IMR-90 (cell line): ENCODE results near the gene ARHGAP12. TPM values are rescaled to one million over a fixed set of nuclear protein-coding genes. Genes with fewer than 3 reads are reported as not detected.

ENCODE experiments used
- ATAC-seq: fragments of 200-7000 bp; cut with Tn5 transposase; 2 replicates; pipeline ENCODE4 v1.9.1; 2020; ENCODE audit warnings: low read depth, mild to moderate bottlenecking, moderate library complexity
- BruUV-seq: library from RNA; stranded (reverse); fragments of 400-500 nt; replicated peaks from 2 replicates; lab custom pipeline; 2021; lab: Mats Ljungman, UMichigan
- CTCF ChIA-PET: fragments of 300-600 bp; formaldehyde crosslinking; extraction: SDS; loops from one replicate; lab custom pipeline; 2021; ENCODE audit warnings: antibody characterized with exemption; lab: Yijun Ruan, JAX
- POLR2A ChIA-PET: fragments of 300-600 bp; sonication (Branson Sonifier 250); formaldehyde crosslinking; loops from one replicate; lab custom pipeline; 2022; ENCODE audit warnings: antibody characterized with exemption; ENCODE audit not compliant: unreplicated experiment; lab: Charles Lee
- DNase-seq: peaks from one replicate; pipeline ENCODE4 v3.0.0; 2013
- H2AFZ ChIP-seq: replicated peaks from 2 replicates; pipeline ENCODE3; 2013; ENCODE audit warnings: low read length, mild to moderate bottlenecking; ENCODE audit not compliant: poor library complexity
- H2AK5ac ChIP-seq: 2 replicates; pipeline ENCODE4 v1.6.1; 2013; ENCODE audit warnings: low read depth, low read length, inconsistent platforms
- H2AK9ac ChIP-seq: replicated peaks from 2 replicates; pipeline ENCODE3; 2013; ENCODE audit warnings: mild to moderate bottlenecking, low read depth, low read length, moderate library complexity; ENCODE audit not compliant: poor library complexity
- H2BK120ac ChIP-seq: 2 replicates; pipeline ENCODE4 v1.6.1; 2013; ENCODE audit warnings: low read depth, low read length, inconsistent platforms
- H2BK15ac ChIP-seq: 3 replicates; pipeline ENCODE4 v1.6.1; 2013; ENCODE audit warnings: low read depth, low read length, inconsistent platforms
- H2BK20ac ChIP-seq: 2 replicates; pipeline ENCODE4 v1.6.1; 2013; ENCODE audit warnings: low read depth, mild to moderate bottlenecking, inconsistent platforms, low read length, moderate library complexity
- H2BK5ac ChIP-seq: 2 replicates; pipeline ENCODE4 v1.6.1; 2013; ENCODE audit warnings: mild to moderate bottlenecking, low read depth, low read length, inconsistent platforms; ENCODE audit not compliant: poor library complexity, severe bottlenecking
- H3K14ac ChIP-seq: replicated peaks from 2 replicates; pipeline ENCODE4 v1.6.1; 2013; ENCODE audit warnings: low read depth, low read length, inconsistent platforms
- H3K18ac ChIP-seq: 2 replicates; pipeline ENCODE4 v1.6.1; 2013; ENCODE audit warnings: low read depth, low read length, control low read depth
- H3K23ac ChIP-seq: 2 replicates; pipeline ENCODE4 v1.6.1; 2013; ENCODE audit warnings: low read depth, low read length, inconsistent platforms
- H3K27ac ChIP-seq: 2 replicates; pipeline ENCODE4 v1.5.1; 2013; ENCODE audit warnings: mild to moderate bottlenecking, control low read depth, low read length; ENCODE audit not compliant: insufficient read depth
- H3K27me3 ChIP-seq: 2 replicates; pipeline ENCODE4 v1.6.1; 2013; ENCODE audit warnings: low read length; ENCODE audit not compliant: control insufficient read depth, insufficient read depth
- H3K36me3 ChIP-seq: 2 replicates; pipeline ENCODE4 v1.6.1; 2013; ENCODE audit warnings: low read length, mixed read lengths; ENCODE audit not compliant: control insufficient read depth, insufficient read depth
- H3K4ac ChIP-seq: 2 replicates; pipeline ENCODE4 v1.6.1; 2013; ENCODE audit warnings: low read depth, low read length, inconsistent platforms
- H3K4me1 ChIP-seq: 2 replicates; pipeline ENCODE4 v1.6.1; 2013; ENCODE audit warnings: low read length, mixed read lengths; ENCODE audit not compliant: control insufficient read depth, insufficient read depth
- H3K4me2 ChIP-seq: 2 replicates; pipeline ENCODE4 v1.6.1; 2013; ENCODE audit warnings: low read depth, mild to moderate bottlenecking, control low read depth, low read length, moderate library complexity
- H3K4me3 ChIP-seq: 2 replicates; pipeline ENCODE4 v1.5.1; 2013; ENCODE audit warnings: low read depth, mild to moderate bottlenecking, control low read depth, low read length, moderate library complexity; ENCODE audit not compliant: insufficient read depth
- H3K56ac ChIP-seq: 2 replicates; pipeline ENCODE4 v1.6.1; 2013; ENCODE audit warnings: low read length, inconsistent platforms; ENCODE audit not compliant: insufficient read depth; ENCODE audit errors: extremely low read depth
- H3K79me1 ChIP-seq, 2 experiments: 2 replicates each; pipeline ENCODE4 v1.6.1; 2013; ENCODE audit warnings: low read length in 2 of 2, inconsistent platforms in 1 of 2, low read depth in 1 of 2
- H3K9ac ChIP-seq: 2 replicates; pipeline ENCODE4 v1.6.1; 2013; ENCODE audit warnings: low read depth, low read length, control low read depth
- H3K9me1 ChIP-seq: 2 replicates; pipeline ENCODE4 v1.6.1; 2013; ENCODE audit warnings: low read length, inconsistent platforms; ENCODE audit not compliant: insufficient read depth
- H3K9me3 ChIP-seq: 2 replicates; pipeline ENCODE4 v1.6.1; 2013; ENCODE audit warnings: low read length; ENCODE audit not compliant: control insufficient read depth, insufficient read depth
- H4K20me1 ChIP-seq: 2 replicates; pipeline ENCODE4 v1.6.1; 2013; ENCODE audit warnings: low read length, inconsistent platforms; ENCODE audit not compliant: insufficient read depth
- H4K5ac ChIP-seq: 2 replicates; pipeline ENCODE4 v1.6.1; 2013; ENCODE audit warnings: mild to moderate bottlenecking, low read depth, low read length, control low read depth
- H4K8ac ChIP-seq, 2 experiments: 2 replicates each; pipeline ENCODE4 v1.6.1; 2013; ENCODE audit warnings: low read depth in 2 of 2, low read length in 2 of 2, control low read depth in 1 of 2, inconsistent platforms in 1 of 2
- H4K91ac ChIP-seq: 2 replicates; pipeline ENCODE4 v1.6.1; 2013; ENCODE audit warnings: low read depth, low read length, inconsistent platforms; ENCODE audit not compliant: insufficient read depth
- CHD1 ChIP-seq: IDR thresholded peaks from 2 replicates; pipeline ENCODE4 v1.6.1; 2012; ENCODE audit warnings: low read depth, low read length, improper control_type of control experiment
- MXI1 ChIP-seq: IDR thresholded peaks from 2 replicates; pipeline ENCODE4 v1.6.1; 2012; ENCODE audit warnings: low read depth, mild to moderate bottlenecking, low read length, moderate library complexity, borderline replicate concordance
- WGBS, 2 experiments: methylation state at CpG; one replicate each; pipeline versions ENCODE4 v1.1.5 to v1.1.7; 2013; ENCODE audit warnings: missing lambda C conversion rate in 2 of 2; ENCODE audit not compliant: insufficient read length in 1 of 2; ENCODE audit errors: extremely low coverage in 2 of 2; 5-methylcytosine and 5-hydroxymethylcytosine counted together
- dilution Hi-C: fragments of 300-500 bp; cut with HindIII; formaldehyde crosslinking; loops from one replicate; pipeline ENCODE4 v1.14.3; 2018; ENCODE audit warnings: low sequenced_read_pairs; ENCODE audit not compliant: unreplicated experiment
- in situ Hi-C: fragments of 300-500 bp; cut with MboI; formaldehyde crosslinking; loops from 3 replicates; pipeline ENCODE4 v1.14.3; 2019; ENCODE audit warnings: low sequenced_read_pairs, inconsistent platforms, mixed read lengths
- intact Hi-C: fragments of 100-400 bp; cut with micrococcal nuclease; formaldehyde crosslinking; loops from 2 replicates; pipeline ENCODE4 v1.10.0; 2022
- polyA plus RNA-seq, 3 experiments: library from polyadenylated mRNA; depleted of rRNA; stranded (reverse); fragments of >200 nt; gene quantifications; 2 replicates each; pipeline ENCODE4 v1.2.3, GENCODE V29; 2012; ENCODE audit warnings: low replicate concordance in 1 of 3
- total RNA-seq: library from RNA; depleted of rRNA; stranded (reverse); fragments of >200 nt; gene quantifications from 2 replicates; pipeline ENCODE4 v1.2.3, GENCODE V29; 2012

Gene ARHGAP12
- total and polyA plus RNA-seq, 2 of the 4 experiments (the other 2 are of a cell fraction) = 9.0 to 28.5 TPM

- no peaks in the 10 kb centered on the region for H4K20me1 ChIP-seq
- in situ Hi-C loops = no loop called here
- POLR2A ChIA-PET = no interaction called here
- no peak overlapping the region for H3K4me3 ChIP-seq
- no peak overlapping the region for H4K8ac ChIP-seq
- H3K9ac ChIP-seq = no peak overlapping the region
- no peak overlapping the region for H2BK120ac ChIP-seq
- CTCF ChIA-PET = no interaction called here
- H3K27ac ChIP-seq = no peak overlapping the region
- H2AK9ac ChIP-seq = no peak overlapping the region
- 0 out of 2 replicates have a peak, but pooled peaks cover 3% of the 10 kb centered on the region for H3K9me1 ChIP-seq
- H2AFZ ChIP-seq = no peak overlapping the region
- no peak overlapping the region for H3K14ac ChIP-seq
- H3K4me1 ChIP-seq = no peaks in the 10 kb centered on the region
- no peak overlapping the region for H2BK5ac ChIP-seq
- no peak overlapping the region for H3K4ac ChIP-seq
- no peak overlapping the region for H2BK15ac ChIP-seq
- H3K18ac ChIP-seq = no peak overlapping the region
- DNase-seq (no peak), ATAC-seq (no peak)
- H2BK20ac ChIP-seq = no peak overlapping the region
- no TSS peak for BruUV-seq
- H3K23ac ChIP-seq = no peak overlapping the region
- no peak overlapping the region for H3K4me2 ChIP-seq
- no peaks in the 10 kb centered on the region for H3K9me3 ChIP-seq
- H4K5ac ChIP-seq = no peak overlapping the region
- no peak overlapping the region for H3K56ac ChIP-seq
- no peaks in the 10 kb centered on the region for H3K27me3 ChIP-seq
- dilution Hi-C loops = no loop called here
- TF ChIP-seq CHD1 = no peak
- TF ChIP-seq MXI1 = no peak
- no peak overlapping the region for H2AK5ac ChIP-seq
- no peaks in the 10 kb centered on the region for H3K79me1 ChIP-seq
- 100% methylated on average over 1 of the region's 2 CpGs; no CpG with 5 or more reads in 1 of the 2 experiments for WGBS, 2 experiments
- intact Hi-C loops = no loop called here
- H3K36me3 ChIP-seq = no peaks in the 10 kb centered on the region
- no peak overlapping the region for H4K91ac ChIP-seq
Measured at GRCh38 chr10:31799181-31799580, 129.4 kb downstream of the ARHGAP12 start.
